SK-N-MC (cell line): ENCODE results near the gene PNMA1.

Source experiments
- EZH2 ChIP-seq: fragments of 200-600 bp; sonication (generic); IDR thresholded peaks from one replicate; pipeline ENCODE4 v1.6.1; 2017; ENCODE audit warnings: antibody characterized with exemption
- POLR2AphosphoS5 ChIP-seq: IDR thresholded peaks from 2 replicates; pipeline ENCODE4 v1.6.1; 2012; ENCODE audit warnings: mild to moderate bottlenecking, low read depth, low read length, borderline replicate concordance

DNA sequence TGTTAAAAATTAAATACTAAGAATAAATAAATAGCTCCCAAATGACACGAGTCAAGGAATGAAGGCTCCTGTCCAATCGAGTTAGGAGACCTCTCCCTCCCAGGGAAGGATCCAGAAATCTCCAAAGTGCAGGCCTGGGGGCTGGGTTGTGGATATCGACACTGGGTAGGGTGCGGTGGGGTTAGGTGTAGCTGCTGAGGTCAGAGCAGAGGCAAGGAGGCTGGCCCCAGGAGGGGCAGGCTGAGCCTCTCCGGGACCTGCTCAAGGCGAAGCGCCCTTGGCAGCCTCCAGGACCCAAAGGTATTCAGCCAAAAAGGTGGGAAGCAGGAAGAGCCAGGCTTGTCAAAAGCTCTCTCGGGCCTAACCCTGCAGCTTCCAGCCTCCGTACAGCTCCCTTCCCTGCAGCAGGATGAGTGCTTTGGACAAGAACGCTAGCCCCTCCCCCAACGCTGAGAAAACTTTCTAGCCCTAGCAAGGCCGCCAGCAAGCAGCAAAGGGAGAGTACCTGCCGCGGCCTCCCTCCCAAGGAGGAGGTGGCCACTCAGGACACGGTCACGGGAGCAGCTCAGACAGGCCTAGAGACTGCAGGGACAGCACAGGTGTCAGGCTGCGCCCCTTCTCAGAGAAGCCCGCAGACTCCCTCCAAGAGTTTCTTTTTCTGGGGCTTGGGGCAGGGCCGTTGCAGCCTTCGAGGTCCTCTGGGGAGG, 3.7 kb upstream of the PNMA1 start:
- TF ChIP-seq EZH2, result no peak
- no peak for TF ChIP-seq POLR2AphosphoS5
